ENCODE data around the gene OSGEPL1. TPM values are rescaled to one million over a fixed set of nuclear protein-coding genes. Genes with fewer than 3 reads are reported as not detected.
"Not testable (repeated sequence)": the region's sequence is repeated elsewhere in the genome, so short reads cannot be mapped to it uniquely, and the experiment has no call there.

Gene OSGEPL1
- total RNA-seq, 6 donors from 2014 or later: 3.6 to 14.5 (median 5.4) TPM

GRCh38 chr2:189723192-189723591 is 39.4 kb downstream of the OSGEPL1 start:
- Histone ChIP-seq H3K27me3 (no peaks in the 10 kb centered on the region), H3K36me3 (peaks cover 0 to 3% (median 0%) of the 10 kb centered on the region in 4 donors), H3K27ac (no peak overlapping the region), H3K4me3 (no peak overlapping the region), H3K4me1 (no peaks in the 10 kb centered on the region), H3K9me3 (no peaks in the 10 kb centered on the region)
- TF ChIP-seq EP300 (IDR thresholded peaks at IDR 0.05) (no peak), CTCF (IDR thresholded peaks at IDR 0.05) (no peak), POLR2AphosphoS5 (IDR thresholded peaks at IDR 0.05) (no peak), POLR2A (IDR thresholded peaks at IDR 0.05) (no peak)
- ATAC-seq (ENCODE audit: low FRiP score in 2 of 2): no peak
- no peak for DNase-seq

- H3K27ac ChIP-seq: no peak overlapping the region
Measured at GRCh38 chr2:189719571-189719970, 43.0 kb downstream of the OSGEPL1 start.

GRCh38 chr2:189717593-189717992 is 45.0 kb downstream of the OSGEPL1 start:
- not testable (repeated sequence) for DNase-seq; H3K27me3 ChIP-seq; H3K27ac ChIP-seq; H3K4me1 ChIP-seq; H3K9me3 ChIP-seq; H3K36me3 ChIP-seq; ATAC-seq (ENCODE audit: low FRiP score in 2 of 2); H3K4me3 ChIP-seq
- WGBS, 2 donors: 90% methylated on average over 1 of the region's 1 CpG

More at GRCh38 chr2:189719571-189719970, 43.0 kb downstream of the OSGEPL1 start:
- Histone ChIP-seq H3K27me3 (no peaks in the 10 kb centered on the region), H3K4me3 (no peak overlapping the region), H3K9me3 (no peaks in the 10 kb centered on the region), H3K36me3 (peaks cover 0 to 3% (median 0%) of the 10 kb centered on the region in 4 donors), H3K4me1 (no peaks in the 10 kb centered on the region)
- DNase-seq: no peak
- TF ChIP-seq POLR2AphosphoS5 (IDR thresholded peaks at IDR 0.05) (no peak), EP300 (IDR thresholded peaks at IDR 0.05) (no peak), POLR2A (IDR thresholded peaks at IDR 0.05) (no peak), CTCF (IDR thresholded peaks at IDR 0.05) (no peak)
- 64 to 80% methylated on average over 4 of the region's 4 CpGs for WGBS, 2 donors
- no peak for ATAC-seq (ENCODE audit: low FRiP score in 2 of 2)

GRCh38 chr2:189709501-189710221 is 52.9 kb downstream of the OSGEPL1 start:
- Histone ChIP-seq H3K4me3 (no peak overlapping the region), H3K9me3 (no peaks in the 10 kb centered on the region), H3K27ac (no peak overlapping the region), H3K4me1 (no peaks in the 10 kb centered on the region), H3K36me3 (peaks cover 0 to 7% (median 1%) of the 10 kb centered on the region in 4 donors), H3K27me3 (no peaks in the 10 kb centered on the region)
- TF ChIP-seq POLR2AphosphoS5 (IDR thresholded peaks at IDR 0.05) (no peak), CTCF (IDR thresholded peaks at IDR 0.05) (no peak), EP300 (IDR thresholded peaks at IDR 0.05) (no peak), POLR2A (IDR thresholded peaks at IDR 0.05) (no peak)
- DNase-seq (no peak), ATAC-seq (ENCODE audit: low FRiP score in 2 of 2) (no peak)
- WGBS, 2 donors: 66 to 77% methylated on average over 5 of the region's 5 CpGs

GRCh38 chr2:189702071-189702470 is 60.5 kb downstream of the OSGEPL1 start:
- TF ChIP-seq EP300 (IDR thresholded peaks at IDR 0.05): no peak
- TF ChIP-seq POLR2A (IDR thresholded peaks at IDR 0.05): no peak
- no peak for TF ChIP-seq POLR2AphosphoS5 (IDR thresholded peaks at IDR 0.05)
- TF ChIP-seq CTCF (IDR thresholded peaks at IDR 0.05): no peak
- H3K4me3 ChIP-seq: no peak overlapping the region
- ATAC-seq (ENCODE audit: low FRiP score in 2 of 2) (no peak), DNase-seq (no peak)
- no peaks in the 10 kb centered on the region for H3K36me3 ChIP-seq
- peaks cover 0 to 3% (median 1%) of the 10 kb centered on the region in 4 donors for H3K4me1 ChIP-seq
- H3K27ac ChIP-seq: no peak overlapping the region
- H3K27me3 ChIP-seq: no peaks in the 10 kb centered on the region
- no peaks in the 10 kb centered on the region for H3K9me3 ChIP-seq
